GM15510 (cell line): ENCODE measurements around the gene DENND4A.

Experiments used
- POLR2A ChIP-seq: IDR thresholded peaks from 3 replicates; pipeline ENCODE4 v1.6.1; 2011; ENCODE audit warnings: borderline replicate concordance; ENCODE audit not compliant: insufficient read length; ENCODE audit errors: extremely low read depth

The DENND4A gene

GRCh38 chr15:65824941-65825544 lies 33.0 kb upstream of the DENND4A start:
- TF ChIP-seq POLR2A: no peak

GRCh38 chr15:65824031-65824743 lies 32.1 kb upstream of the DENND4A start:
- TF ChIP-seq POLR2A: no peak

- TF ChIP-seq POLR2A: no peak
Observed at GRCh38 chr15:65822316-65822715, 30.2 kb upstream of the DENND4A start.

GRCh38 chr15:65821070-65821469 lies 29.0 kb upstream of the DENND4A start:
- TF ChIP-seq POLR2A: no peak

GRCh38 chr15:65819563-65819960 lies 27.5 kb upstream of the DENND4A start:
- TF ChIP-seq POLR2A: no peak

GRCh38 chr15:65818927-65819562 lies 27.0 kb upstream of the DENND4A start:
- no peak for TF ChIP-seq POLR2A

GRCh38 chr15:65816441-65816840 lies 24.3 kb upstream of the DENND4A start:
- TF ChIP-seq POLR2A: no peak

- TF ChIP-seq POLR2A: no peak
Observed at GRCh38 chr15:65812916-65813315, 20.8 kb upstream of the DENND4A start.

- TF ChIP-seq POLR2A: no peak
Observed at GRCh38 chr15:65812467-65812866, 20.4 kb upstream of the DENND4A start.

- TF ChIP-seq POLR2A: no peak
Observed at GRCh38 chr15:65811835-65812234, 19.7 kb upstream of the DENND4A start.

GRCh38 chr15:65806397-65806796 lies 14.3 kb upstream of the DENND4A start:
- TF ChIP-seq POLR2A: no peak

- no peak for TF ChIP-seq POLR2A
Observed at GRCh38 chr15:65805019-65805745, 13.1 kb upstream of the DENND4A start.

GRCh38 chr15:65804252-65804931 lies 12.3 kb upstream of the DENND4A start:
- TF ChIP-seq POLR2A: no peak

- no peak for TF ChIP-seq POLR2A
Observed at GRCh38 chr15:65801229-65801805, 9.2 kb upstream of the DENND4A start.

- no peak for TF ChIP-seq POLR2A
Observed at GRCh38 chr15:65796610-65797078, 4.6 kb upstream of the DENND4A start.

GRCh38 chr15:65795663-65796216 lies 3.6 kb upstream of the DENND4A start:
- no peak for TF ChIP-seq POLR2A
